ENCODE results near the gene CCDC179. TPM values are rescaled to one million over a fixed set of nuclear protein-coding genes. Genes with fewer than 3 reads are reported as not detected.
A peak's percentile ranks its signal among the peaks of the same experiment; 100 is the strongest.

Gene CCDC179
- total and polyA plus RNA-seq, 10 of the 15 experiments (the other 5 are each of a cell fraction or from before 2014, with no cell fraction given) = 0.16 TPM; not detected in 9

GRCh38 chr11:22829231-22830081 lies 30.8 kb downstream of the CCDC179 start, which contains the start of gene SVIP (continued):
- TF ChIP-seq BACH1 (IDR thresholded peaks at IDR 0.05; ENCODE audit: borderline replicate concordance) = peak; percentile 54; the same call in 1 of the 2 replicates
- TF ChIP-seq ASH2L (IDR thresholded peaks at IDR 0.05; ENCODE audit: borderline replicate concordance, low read depth) = no peak
- TF ChIP-seq PML (IDR thresholded peaks at IDR 0.05; ENCODE audit: low read length) = peak; percentile 71; the same call in 1 of the 2 replicates
- TF ChIP-seq NR2C2 (IDR thresholded peaks at IDR 0.05; ENCODE audit: borderline replicate concordance, control insufficient read depth, insufficient read length, low read depth) = no peak
- TF ChIP-seq ESRRA (IDR thresholded peaks at IDR 0.05; ENCODE audit: low read length) = no peak
- 0 out of 2 replicates have a peak, but pooled peaks have one; percentile 65 for TF ChIP-seq DPF2 (IDR thresholded peaks at IDR 0.05)
- peak; percentile 97 for TF ChIP-seq CHD2 (IDR thresholded peaks at IDR 0.05; ENCODE audit: borderline replicate concordance, low read depth, low read length)
- TF ChIP-seq RUNX3 (IDR thresholded peaks at IDR 0.05; ENCODE audit: low read length) = peak; percentile 75
- no peak for TF ChIP-seq ZBTB11 (CRISPR knock-in tag; IDR thresholded peaks at IDR 0.05)
- no peak for TF ChIP-seq MEF2A (IDR thresholded peaks at IDR 0.05; ENCODE audit: insufficient read depth, low read depth, low read length)
- peak; percentile 38; the same call in 1 of the 2 replicates for TF ChIP-seq RELB (IDR thresholded peaks at IDR 0.05; ENCODE audit: low read depth)
- no peak for TF ChIP-seq REST (IDR thresholded peaks at IDR 0.05; ENCODE audit: low read depth, low read length)
- TF ChIP-seq JUNB (IDR thresholded peaks at IDR 0.05) = no peak
- TF ChIP-seq GABPA (IDR thresholded peaks at IDR 0.05; ENCODE audit: low read depth) = peak; percentile 82
- no peak for TF ChIP-seq BMI1 (IDR thresholded peaks at IDR 0.05; ENCODE audit: borderline replicate concordance)
- peak; percentile 70; the same call in 1 of the 2 replicates for TF ChIP-seq SMARCA5 (IDR thresholded peaks at IDR 0.05)
- TF ChIP-seq POLR2A (IDR thresholded peaks at IDR 0.05; ENCODE audit: low read depth, low read length) = peak; percentile 91
- TF ChIP-seq CHD1 (IDR thresholded peaks at IDR 0.05; ENCODE audit: low read depth, low read length) = 0 out of 2 replicates have a peak, but pooled peaks have one; percentile 27
- TF ChIP-seq RAD51 (IDR thresholded peaks at IDR 0.05) = no peak
- TF ChIP-seq HDAC6 (IDR thresholded peaks at IDR 0.05; ENCODE audit: unreplicated experiment) = no peak
- TF ChIP-seq EP300 (IDR thresholded peaks at IDR 0.05; ENCODE audit: borderline replicate concordance in 1 of 2, control insufficient read depth in 1 of 2, low read depth in 2 of 2, low read length in 2 of 2) = no peak
- peak; percentile 63 to 64; a peak in 3 of 4 replicates for TF ChIP-seq IKZF2 (IDR thresholded peaks at IDR 0.05)
